ENCODE data around the gene TNIK.

TNIK gene
- 50.2 to 207 (median 99.4) reads per million in 9 experiments for total RNA-seq

DNA sequence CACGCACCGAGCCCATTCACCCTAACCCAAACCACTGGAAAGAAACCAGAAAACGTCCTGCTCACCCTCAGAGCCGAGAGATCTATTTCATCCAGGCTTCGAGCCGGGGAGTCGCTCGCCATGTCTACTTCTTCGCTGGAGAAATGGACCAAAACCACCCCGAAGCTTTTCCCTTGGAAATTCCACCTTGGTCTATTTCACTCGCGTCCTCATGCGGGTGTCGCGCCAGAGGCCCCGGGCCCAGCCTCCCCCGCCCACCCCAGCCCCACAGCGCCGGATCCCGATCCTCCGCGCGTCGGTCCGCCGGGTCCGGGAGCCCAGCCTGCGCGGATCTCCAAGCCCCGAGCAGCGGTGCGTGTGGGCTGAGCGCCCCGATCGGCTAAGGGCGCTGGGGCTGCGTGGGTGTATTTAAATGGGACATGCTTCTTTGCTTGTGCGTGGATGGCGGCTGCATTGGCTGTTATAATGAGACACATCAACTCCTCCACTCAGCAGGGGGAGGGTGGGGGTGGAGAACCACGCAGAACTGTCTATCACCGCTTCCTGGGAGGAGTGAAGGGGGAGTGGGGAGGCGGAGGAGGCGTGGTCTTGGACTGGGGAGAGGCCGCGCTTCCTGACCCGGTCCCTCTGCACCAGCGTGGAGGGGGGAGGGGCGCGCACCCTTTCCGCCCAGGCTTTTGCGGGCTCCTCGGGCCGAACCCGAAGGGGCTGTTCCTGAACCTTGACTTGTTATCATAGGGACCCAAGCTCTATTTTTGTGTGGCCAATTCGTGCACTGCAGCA lies at the start of gene TNIK:
Gene TNIK (minus strand): TSS at position 464 of the 783 bp plus-strand sequence. CDS start 342 bp downstream, at position 122.
- H3K36me3 Mint-ChIP-seq (ENCODE audit: insufficient read depth), result peaks cover 32% of the 10 kb centered on the region
- no peaks in the 10 kb centered on the region for H3K27me3 Mint-ChIP-seq
- peaks cover 41 to 53% of the 10 kb centered on the region in 2 donors for H3K4me1 Mint-ChIP-seq (ENCODE audit: low read depth in 2 of 2)

DNA sequence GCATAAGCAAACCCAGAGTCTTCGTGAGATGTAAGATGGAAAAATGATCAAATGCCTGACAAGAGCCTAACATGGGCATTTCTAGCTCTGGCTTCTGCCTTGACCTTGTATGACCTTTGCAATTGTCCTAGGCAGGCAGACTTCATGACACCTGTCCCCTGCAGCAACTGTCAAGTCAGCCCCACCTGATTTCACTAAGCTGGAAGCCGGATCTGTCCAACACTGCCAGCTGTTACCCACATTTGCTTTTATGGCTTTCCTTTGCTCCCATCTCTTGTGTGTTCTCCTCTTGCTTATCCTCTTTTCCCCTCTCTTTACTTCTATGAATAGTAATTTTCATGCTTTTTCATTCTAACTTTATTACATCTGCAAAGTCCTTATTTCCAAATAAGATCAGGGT lies 48.5 kb upstream of the TNIK start:
- DNase-seq, result no peak
- Mint-ChIP-seq H3K27me3 (no peaks in the 10 kb centered on the region), H3K27ac (no peak overlapping the region), H3K4me1 (ENCODE audit: low read depth in 2 of 2) (no peaks in the 10 kb centered on the region), H3K4me3 (no peak overlapping the region), H3K9me3 (no peaks in the 10 kb centered on the region), H3K36me3 (ENCODE audit: insufficient read depth) (no peaks in the 10 kb centered on the region)
- ATAC-seq (replicated peaks), result no peak

More for the DNA sequence above, at the start of gene TNIK:
- H3K27ac Mint-ChIP-seq, result peak within 1 kb of the TSS; percentile 93 to 98
- H3K9me3 Mint-ChIP-seq, result no peaks in the 10 kb centered on the region
- peak; percentile 76 for ATAC-seq (replicated peaks)
- H3K4me3 Mint-ChIP-seq, result peak within 1 kb of the TSS; percentile 92 to 99
- DNase-seq, result peak; percentile 87 to 93 (median 89)

DNA sequence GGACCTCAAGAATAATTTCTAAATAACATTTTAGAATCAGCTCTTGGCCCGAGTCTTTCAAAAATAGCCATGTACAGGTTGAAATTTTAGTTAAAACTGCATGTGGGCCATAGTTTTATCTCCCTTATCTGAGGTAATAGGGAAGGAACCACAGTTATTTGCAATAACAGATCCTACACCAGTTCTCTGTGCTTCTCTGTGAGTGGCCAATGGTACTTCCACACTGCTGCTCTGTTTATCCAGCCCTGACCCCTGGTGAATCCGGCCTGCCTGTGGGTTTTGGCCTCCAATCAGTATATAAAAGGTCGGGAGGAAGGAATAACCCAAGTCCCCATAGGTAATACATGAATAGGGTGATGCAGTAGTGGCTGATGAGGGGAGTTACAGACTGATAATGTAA lies 48.0 kb upstream of the TNIK start:
- Mint-ChIP-seq H3K9me3 (no peaks in the 10 kb centered on the region), H3K4me3 (no peak overlapping the region), H3K36me3 (ENCODE audit: insufficient read depth) (no peaks in the 10 kb centered on the region), H3K4me1 (ENCODE audit: low read depth in 2 of 2) (no peaks in the 10 kb centered on the region), H3K27me3 (no peaks in the 10 kb centered on the region), H3K27ac (no peak overlapping the region)
- ATAC-seq (replicated peaks) (no peak), DNase-seq (no peak)

DNA sequence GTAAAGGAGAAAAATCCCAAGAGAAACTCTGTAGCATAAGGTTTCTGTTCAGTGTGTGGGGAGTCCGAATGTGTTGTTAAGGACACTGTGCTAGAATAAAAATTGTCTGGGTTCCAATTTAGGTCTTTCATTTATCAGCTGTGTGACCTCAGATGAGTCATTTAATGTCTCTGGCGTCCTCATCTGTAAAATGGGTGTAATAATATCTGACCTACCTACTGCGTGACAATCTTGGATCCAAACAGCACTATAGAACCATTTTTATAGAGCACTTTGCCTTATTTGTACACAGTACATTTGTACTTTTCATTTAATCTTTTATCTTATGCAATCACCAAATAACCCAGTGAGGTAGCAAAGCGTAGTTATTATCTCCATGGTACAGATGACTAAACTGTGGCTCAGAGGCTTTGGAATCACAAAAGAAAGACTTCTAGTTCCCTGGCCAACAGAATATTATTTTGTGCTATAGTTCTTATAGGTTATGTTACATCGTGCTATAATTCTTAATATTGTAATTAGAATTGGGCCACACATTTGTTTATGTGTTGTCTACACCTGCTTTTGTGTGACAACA lies 46.6 kb upstream of the TNIK start:
- Mint-ChIP-seq H3K4me3 (no peak overlapping the region), H3K4me1 (ENCODE audit: low read depth in 2 of 2) (no peaks in the 10 kb centered on the region), H3K27me3 (no peaks in the 10 kb centered on the region), H3K36me3 (ENCODE audit: insufficient read depth) (no peaks in the 10 kb centered on the region), H3K27ac (no peak overlapping the region), H3K9me3 (no peaks in the 10 kb centered on the region)
- DNase-seq, result no peak
- ATAC-seq (replicated peaks), result no peak

DNA sequence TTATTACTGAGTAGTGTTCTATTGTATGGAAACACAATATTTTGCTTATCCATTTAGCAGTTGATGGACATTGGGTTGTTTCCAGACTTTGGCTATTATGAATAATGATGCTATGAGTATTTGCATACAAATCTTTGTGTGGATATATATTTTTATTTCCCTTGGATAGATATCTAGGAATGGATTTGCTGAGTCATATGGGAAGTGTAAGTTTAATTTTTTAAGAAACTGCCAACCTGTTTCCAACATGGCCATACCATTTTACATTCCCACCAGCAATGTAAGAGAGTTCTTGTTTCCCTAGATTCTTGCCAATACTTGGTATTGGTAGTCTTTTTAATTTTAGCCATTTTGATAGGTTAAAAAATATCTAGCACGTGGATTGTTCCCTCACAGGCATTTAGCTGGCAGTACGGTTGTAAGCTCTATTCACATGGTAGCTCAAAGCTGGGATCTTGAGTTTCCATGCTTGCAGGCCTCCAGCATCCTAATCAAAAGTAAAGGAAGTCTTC lies 45.7 kb upstream of the TNIK start:
- Mint-ChIP-seq H3K9me3 (no peaks in the 10 kb centered on the region), H3K27me3 (no peaks in the 10 kb centered on the region), H3K27ac (no peak overlapping the region), H3K4me1 (ENCODE audit: low read depth in 2 of 2) (no peaks in the 10 kb centered on the region), H3K36me3 (ENCODE audit: insufficient read depth) (no peaks in the 10 kb centered on the region), H3K4me3 (no peak overlapping the region)
- DNase-seq (no peak), ATAC-seq (replicated peaks) (no peak)

DNA sequence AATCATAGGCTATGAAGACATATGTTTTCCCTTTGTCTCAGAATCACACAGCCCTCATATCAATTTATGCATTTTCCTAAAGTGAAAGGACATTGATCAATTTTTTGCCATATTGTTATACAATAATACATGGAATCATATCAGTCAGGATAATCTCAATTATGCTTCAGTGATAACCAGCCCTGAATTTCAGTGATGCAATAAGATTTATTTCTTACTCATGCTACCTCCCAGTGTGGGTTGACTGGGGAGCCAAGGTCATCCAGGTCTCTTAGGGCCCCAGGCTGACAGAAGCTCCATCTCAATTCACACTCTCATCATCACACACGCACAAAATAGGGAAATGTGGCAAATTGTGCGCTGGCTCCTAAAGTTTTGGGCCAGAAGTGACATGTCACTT lies 44.2 kb upstream of the TNIK start:
- ATAC-seq (replicated peaks), result no peak
- DNase-seq, result no peak
- H3K27ac Mint-ChIP-seq, result no peak overlapping the region
- H3K27me3 Mint-ChIP-seq, result no peaks in the 10 kb centered on the region
- no peaks in the 10 kb centered on the region for H3K36me3 Mint-ChIP-seq (ENCODE audit: insufficient read depth)
- H3K9me3 Mint-ChIP-seq, result no peaks in the 10 kb centered on the region
- peaks cover 0 to 3% of the 10 kb centered on the region in 2 donors for H3K4me1 Mint-ChIP-seq (ENCODE audit: low read depth in 2 of 2)
- H3K4me3 Mint-ChIP-seq, result no peak overlapping the region

DNA sequence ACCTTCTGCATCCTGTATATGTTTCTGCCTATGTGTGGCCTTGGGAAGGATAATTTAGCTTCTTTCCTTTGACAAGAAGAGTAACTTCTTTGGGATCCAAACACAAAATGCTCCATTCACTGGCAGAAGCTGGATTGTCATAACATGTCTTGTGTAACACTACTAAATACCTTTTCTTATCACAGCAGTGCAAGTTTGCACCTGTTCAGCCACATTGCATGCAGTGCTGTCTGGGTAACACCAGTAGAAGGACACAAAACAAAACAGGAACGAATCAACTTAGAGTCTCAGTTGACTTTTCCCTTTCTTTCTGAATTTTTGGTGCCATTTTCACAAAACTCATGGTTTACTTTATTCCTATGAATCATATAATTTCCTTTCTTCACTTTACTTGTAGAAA lies 43.6 kb upstream of the TNIK start:
- Mint-ChIP-seq H3K9me3 (no peaks in the 10 kb centered on the region), H3K4me3 (no peak overlapping the region), H3K27me3 (no peaks in the 10 kb centered on the region), H3K36me3 (ENCODE audit: insufficient read depth) (no peaks in the 10 kb centered on the region), H3K4me1 (ENCODE audit: low read depth in 2 of 2) (peaks cover 0 to 3% of the 10 kb centered on the region in 2 donors), H3K27ac (no peak overlapping the region)
- DNase-seq, result no peak
- ATAC-seq (replicated peaks), result no peak

DNA sequence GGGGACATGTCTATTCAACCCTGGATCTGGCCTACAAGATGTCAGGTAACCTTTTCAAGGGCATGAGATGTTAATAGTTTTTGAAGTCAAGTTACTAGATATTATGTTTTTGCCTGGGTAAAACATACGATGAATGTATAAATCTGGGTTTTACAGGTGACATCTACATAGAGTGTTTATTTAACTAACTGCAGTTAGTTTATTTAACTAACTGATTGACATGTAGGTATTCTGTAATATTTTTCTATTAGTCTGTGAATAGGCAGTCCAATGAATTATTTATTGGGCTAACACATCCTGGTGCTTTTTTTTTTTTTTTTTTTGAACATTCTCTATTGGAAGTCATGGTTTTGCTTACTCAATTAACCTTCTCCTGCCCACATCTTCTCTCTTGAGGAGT lies 38.7 kb upstream of the TNIK start:
- ATAC-seq (replicated peaks) (no peak), DNase-seq (no peak)
- peaks cover 0 to 10% of the 10 kb centered on the region in 2 donors for H3K4me1 Mint-ChIP-seq (ENCODE audit: low read depth in 2 of 2)
- H3K9me3 Mint-ChIP-seq, result no peaks in the 10 kb centered on the region
- no peaks in the 10 kb centered on the region for H3K27me3 Mint-ChIP-seq
- no peak overlapping the region for H3K4me3 Mint-ChIP-seq
- H3K27ac Mint-ChIP-seq, result no peak overlapping the region
- H3K36me3 Mint-ChIP-seq (ENCODE audit: insufficient read depth), result no peaks in the 10 kb centered on the region

DNA sequence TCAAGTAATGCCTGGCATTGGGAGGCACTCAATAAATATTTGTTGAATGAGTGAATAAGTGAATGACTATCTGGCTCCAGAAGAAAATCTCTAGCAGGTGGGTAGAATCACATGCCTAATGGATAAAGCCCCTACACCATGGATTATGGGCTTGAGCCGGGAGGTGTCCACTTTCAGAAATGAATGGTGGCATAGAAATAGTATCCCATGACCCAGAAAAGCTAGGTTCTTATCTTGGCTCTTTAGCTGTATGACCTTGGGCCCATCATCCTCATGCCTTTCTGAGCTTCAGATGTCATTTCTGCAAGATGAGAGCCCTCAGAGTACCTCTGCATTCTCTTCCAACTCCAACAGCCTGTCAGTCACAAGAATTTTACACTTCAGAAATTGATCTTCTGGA lies 37.3 kb upstream of the TNIK start:
- Mint-ChIP-seq H3K4me1 (ENCODE audit: low read depth in 2 of 2) (peaks cover 0 to 10% of the 10 kb centered on the region in 2 donors), H3K27me3 (no peaks in the 10 kb centered on the region), H3K4me3 (no peak overlapping the region), H3K9me3 (no peaks in the 10 kb centered on the region), H3K27ac (no peak overlapping the region), H3K36me3 (ENCODE audit: insufficient read depth) (no peaks in the 10 kb centered on the region)
- ATAC-seq (replicated peaks) (no peak), DNase-seq (no peak)

DNA sequence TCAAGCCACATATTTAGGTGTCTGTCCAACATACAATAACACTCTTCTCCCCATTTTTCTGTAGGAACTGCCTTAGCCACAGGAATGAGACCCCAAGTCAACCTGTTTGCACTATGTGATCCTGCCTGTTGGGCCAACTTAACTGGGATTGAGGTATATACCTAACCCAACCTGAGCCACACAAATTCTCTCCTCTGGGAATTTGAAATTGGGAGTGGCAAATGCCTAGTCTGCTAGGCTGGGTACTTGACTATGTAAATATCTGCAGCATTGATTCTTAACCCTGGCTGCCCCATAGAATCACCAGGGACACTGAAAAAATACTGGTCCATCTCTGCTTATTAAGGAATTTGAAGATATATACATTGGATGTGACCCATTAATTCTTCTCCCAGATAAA lies 35.2 kb upstream of the TNIK start:
- Mint-ChIP-seq H3K27me3 (no peaks in the 10 kb centered on the region), H3K36me3 (ENCODE audit: insufficient read depth) (no peaks in the 10 kb centered on the region), H3K4me1 (ENCODE audit: low read depth in 2 of 2) (peaks cover 6 to 15% of the 10 kb centered on the region in 2 donors), H3K9me3 (no peaks in the 10 kb centered on the region), H3K4me3 (no peak overlapping the region), H3K27ac (peak overlapping the region in 1 of 2 donors; percentile 67)
- no peak for DNase-seq
- ATAC-seq (replicated peaks), result no peak

DNA sequence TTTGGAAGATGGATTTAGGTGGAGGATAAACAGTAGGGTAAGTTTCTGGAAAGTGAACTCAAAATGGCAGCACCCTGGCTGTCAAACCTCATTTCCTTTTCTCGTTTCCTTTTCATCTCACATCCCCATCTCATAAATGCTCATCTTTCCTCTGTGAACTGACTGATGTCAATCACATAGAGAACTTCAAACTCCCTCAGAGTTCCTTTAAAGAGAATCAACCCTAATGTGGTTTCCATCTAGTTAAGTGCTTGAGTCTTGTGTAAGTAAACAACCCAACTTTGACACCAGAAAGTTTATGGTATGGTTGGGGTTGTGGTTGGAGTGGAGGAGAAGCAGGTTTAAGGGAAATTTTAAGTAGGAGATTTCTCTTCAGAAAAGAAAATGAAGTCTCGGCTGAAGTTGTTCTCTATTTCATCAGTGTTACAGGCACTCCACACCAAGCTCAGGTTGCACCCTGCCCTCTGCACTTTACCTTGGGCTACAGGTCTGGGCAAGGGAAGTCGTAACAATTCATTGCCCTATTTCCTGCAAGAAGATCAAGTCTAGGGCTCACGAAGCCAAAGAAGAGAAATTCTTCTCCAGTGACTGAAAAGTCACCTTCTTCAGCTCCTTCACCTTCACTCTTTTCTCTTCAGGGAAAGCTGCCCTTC lies 34.4 kb upstream of the TNIK start:
- DNase-seq (no peak), ATAC-seq (replicated peaks) (peak; percentile 77)
- Mint-ChIP-seq H3K9me3 (no peaks in the 10 kb centered on the region), H3K36me3 (ENCODE audit: insufficient read depth) (no peaks in the 10 kb centered on the region), H3K27me3 (no peaks in the 10 kb centered on the region), H3K4me3 (peak overlapping the region in 1 of 2 donors; percentile 33), H3K4me1 (ENCODE audit: low read depth in 2 of 2) (peaks cover 6 to 13% of the 10 kb centered on the region in 2 donors), H3K27ac (peak overlapping the region; percentile 67 to 82)

DNA sequence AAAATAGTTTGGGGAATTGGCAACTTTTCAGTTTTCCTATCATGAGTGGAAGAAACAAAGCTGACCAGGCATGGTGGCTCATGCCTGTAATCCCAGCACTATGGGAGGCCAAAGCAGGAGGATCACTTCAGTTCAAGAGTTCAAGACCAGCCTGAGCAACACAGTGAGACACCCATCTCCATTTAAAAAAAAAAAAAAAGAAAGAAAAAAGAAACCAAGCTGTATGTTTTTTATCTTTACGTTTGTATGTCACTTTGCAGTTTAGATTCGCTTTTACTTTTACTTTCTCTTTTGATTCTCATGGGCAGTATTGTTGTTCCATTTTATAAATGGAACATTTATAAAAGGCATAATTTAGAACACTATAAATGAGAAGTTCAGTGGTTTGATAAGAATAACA lies 31.2 kb upstream of the TNIK start:
- Mint-ChIP-seq H3K4me1 (ENCODE audit: low read depth in 2 of 2) (peaks cover 6 to 12% of the 10 kb centered on the region in 2 donors), H3K4me3 (peak overlapping the region; percentile 69), H3K27ac (peak overlapping the region; percentile 69 to 85), H3K27me3 (no peaks in the 10 kb centered on the region), H3K36me3 (ENCODE audit: insufficient read depth) (no peaks in the 10 kb centered on the region), H3K9me3 (no peaks in the 10 kb centered on the region)
- DNase-seq (no peak), ATAC-seq (replicated peaks) (peak; percentile 67)

DNA sequence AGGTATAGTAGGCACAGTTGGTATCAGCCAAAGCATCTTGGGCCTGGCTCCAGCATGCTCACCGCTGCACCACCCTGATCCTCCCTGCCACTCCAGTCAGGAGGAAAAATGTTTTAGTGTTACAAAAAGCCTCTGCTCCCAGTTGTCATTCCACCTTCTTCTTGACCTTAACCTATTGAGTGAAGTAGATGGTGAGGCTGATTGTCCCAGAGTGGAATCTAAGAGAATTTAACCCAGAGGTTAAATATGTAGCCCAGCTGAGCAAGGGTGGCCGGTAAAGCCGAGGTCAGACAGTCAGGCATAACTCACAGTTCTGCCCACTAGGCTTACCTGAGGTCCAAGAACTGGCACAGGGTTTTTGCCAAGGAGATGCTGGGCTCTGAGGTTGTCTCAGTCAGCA lies 30.7 kb upstream of the TNIK start:
- DNase-seq, result no peak
- H3K27ac Mint-ChIP-seq, result peak overlapping the region; percentile 69 to 85
- peak overlapping the region; percentile 69 for H3K4me3 Mint-ChIP-seq
- peaks cover 6 to 12% of the 10 kb centered on the region in 2 donors for H3K4me1 Mint-ChIP-seq (ENCODE audit: low read depth in 2 of 2)
- no peaks in the 10 kb centered on the region for H3K36me3 Mint-ChIP-seq (ENCODE audit: insufficient read depth)
- H3K27me3 Mint-ChIP-seq, result no peaks in the 10 kb centered on the region
- ATAC-seq (replicated peaks), result no peak
- no peaks in the 10 kb centered on the region for H3K9me3 Mint-ChIP-seq

Data from effector memory CD8-positive, alpha-beta T cell (primary cell).